MM.1S (cell line): ENCODE results near the gene ZRSR2.

Experiments
- EZH2 ChIP-seq: fragments of 300-600 bp; sonication (generic); optimal IDR thresholded peaks from 2 replicates; pipeline ENCODE3; 2017; ENCODE audit warnings: low read depth, mild to moderate bottlenecking, antibody characterized with exemption, low read length, mixed read lengths
- TF ChIP-seq, protein P1 (sequence below): fragments of 300-600 bp; sonication (generic); IDR thresholded peaks from 2 replicates; pipeline ENCODE4 v1.5.1; 2016; ENCODE audit warnings: antibody characterized with exemption, low read length, mixed read lengths

- TF ChIP-seq, protein P1, sequence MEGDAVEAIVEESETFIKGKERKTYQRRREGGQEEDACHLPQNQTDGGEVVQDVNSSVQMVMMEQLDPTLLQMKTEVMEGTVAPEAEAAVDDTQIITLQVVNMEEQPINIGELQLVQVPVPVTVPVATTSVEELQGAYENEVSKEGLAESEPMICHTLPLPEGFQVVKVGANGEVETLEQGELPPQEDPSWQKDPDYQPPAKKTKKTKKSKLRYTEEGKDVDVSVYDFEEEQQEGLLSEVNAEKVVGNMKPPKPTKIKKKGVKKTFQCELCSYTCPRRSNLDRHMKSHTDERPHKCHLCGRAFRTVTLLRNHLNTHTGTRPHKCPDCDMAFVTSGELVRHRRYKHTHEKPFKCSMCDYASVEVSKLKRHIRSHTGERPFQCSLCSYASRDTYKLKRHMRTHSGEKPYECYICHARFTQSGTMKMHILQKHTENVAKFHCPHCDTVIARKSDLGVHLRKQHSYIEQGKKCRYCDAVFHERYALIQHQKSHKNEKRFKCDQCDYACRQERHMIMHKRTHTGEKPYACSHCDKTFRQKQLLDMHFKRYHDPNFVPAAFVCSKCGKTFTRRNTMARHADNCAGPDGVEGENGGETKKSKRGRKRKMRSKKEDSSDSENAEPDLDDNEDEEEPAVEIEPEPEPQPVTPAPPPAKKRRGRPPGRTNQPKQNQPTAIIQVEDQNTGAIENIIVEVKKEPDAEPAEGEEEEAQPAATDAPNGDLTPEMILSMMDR: no peak
- no peak for TF ChIP-seq EZH2
Observed at GRCh38 chrX:15744181-15744867, 46.0 kb upstream of the ZRSR2 start.
